Measurements from ENCODE around the gene MAGIX. TPM values are rescaled to one million over a fixed set of nuclear protein-coding genes. Genes with fewer than 3 reads are reported as not detected.

The MAGIX gene
- total RNA-seq, 4 donors from 2014 or later = 1.7 to 8.1 (median 2.3) TPM

GRCh38 chrX:49161632-49162031 is 926 bp upstream of the MAGIX start:
- Histone ChIP-seq H3K4me3 (no peak overlapping the region), H3K4me1 (peaks cover 0 to 10% (median 0%) of the 10 kb centered on the region in 4 donors), H3K27ac (no peak overlapping the region), H3K36me3 (no peaks in the 10 kb centered on the region), H3K27me3 (no peaks in the 10 kb centered on the region), H3K9me3 (no peaks in the 10 kb centered on the region)
- 92 to 97% methylated on average over 5 of the region's 5 CpGs for WGBS, 2 donors
- DNase-seq (ENCODE audit: low spot score in 2 of 2) = no peak
- TF ChIP-seq, protein P1, sequence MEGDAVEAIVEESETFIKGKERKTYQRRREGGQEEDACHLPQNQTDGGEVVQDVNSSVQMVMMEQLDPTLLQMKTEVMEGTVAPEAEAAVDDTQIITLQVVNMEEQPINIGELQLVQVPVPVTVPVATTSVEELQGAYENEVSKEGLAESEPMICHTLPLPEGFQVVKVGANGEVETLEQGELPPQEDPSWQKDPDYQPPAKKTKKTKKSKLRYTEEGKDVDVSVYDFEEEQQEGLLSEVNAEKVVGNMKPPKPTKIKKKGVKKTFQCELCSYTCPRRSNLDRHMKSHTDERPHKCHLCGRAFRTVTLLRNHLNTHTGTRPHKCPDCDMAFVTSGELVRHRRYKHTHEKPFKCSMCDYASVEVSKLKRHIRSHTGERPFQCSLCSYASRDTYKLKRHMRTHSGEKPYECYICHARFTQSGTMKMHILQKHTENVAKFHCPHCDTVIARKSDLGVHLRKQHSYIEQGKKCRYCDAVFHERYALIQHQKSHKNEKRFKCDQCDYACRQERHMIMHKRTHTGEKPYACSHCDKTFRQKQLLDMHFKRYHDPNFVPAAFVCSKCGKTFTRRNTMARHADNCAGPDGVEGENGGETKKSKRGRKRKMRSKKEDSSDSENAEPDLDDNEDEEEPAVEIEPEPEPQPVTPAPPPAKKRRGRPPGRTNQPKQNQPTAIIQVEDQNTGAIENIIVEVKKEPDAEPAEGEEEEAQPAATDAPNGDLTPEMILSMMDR (IDR thresholded peaks at IDR 0.05) = no peak
- no peak for TF ChIP-seq POLR2A (IDR thresholded peaks at IDR 0.05)
- TF ChIP-seq EP300 (IDR thresholded peaks at IDR 0.05) = no peak

DNA sequence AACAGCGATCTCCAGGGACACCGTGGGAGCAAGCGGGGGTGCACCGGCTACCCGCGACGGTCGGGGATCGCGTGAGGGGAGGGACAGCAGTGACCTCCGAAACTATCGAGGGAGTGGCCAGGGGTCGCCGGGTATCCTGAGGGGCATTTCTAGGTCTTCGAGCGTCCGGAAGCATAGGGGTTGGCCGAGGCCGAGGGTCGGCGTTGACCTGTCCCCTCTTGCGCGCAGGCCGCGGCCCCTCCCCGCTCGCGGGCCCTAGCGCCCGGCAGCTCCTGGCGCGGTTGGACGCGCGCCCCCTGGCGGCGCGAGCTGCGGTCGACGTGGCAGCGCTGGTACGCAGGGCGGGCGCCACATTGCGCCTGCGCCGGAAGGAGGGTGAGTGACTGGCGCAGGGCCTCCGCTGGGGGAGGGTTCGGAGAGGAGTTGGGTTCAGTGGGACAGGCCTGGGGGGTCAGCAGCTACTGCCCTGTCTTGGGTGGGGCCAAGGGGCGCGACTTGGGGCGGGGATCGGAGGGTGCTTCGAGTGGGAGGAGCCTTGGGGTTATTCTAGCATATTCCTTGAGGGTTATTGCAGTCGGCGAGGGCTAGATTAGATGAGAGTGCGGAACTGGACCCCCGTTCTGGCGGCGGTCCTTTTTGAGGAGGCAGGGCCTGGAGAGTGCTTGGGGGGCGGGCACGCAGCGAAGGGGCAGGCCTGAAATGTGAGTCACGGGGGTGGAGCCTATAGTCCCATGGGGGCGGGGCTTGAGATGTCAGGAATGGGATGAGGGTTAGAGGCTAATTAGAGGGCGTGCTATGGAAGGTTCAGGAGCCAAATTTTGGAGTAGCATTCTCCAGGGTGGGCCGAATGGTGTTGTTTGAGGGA is 1.2 kb downstream of the MAGIX start:
- DNase-seq (ENCODE audit: low spot score in 2 of 2) = peak; percentile 83 to 90
- Histone ChIP-seq H3K27ac (peak overlapping the region; percentile 72 to 92 (median 89)), H3K36me3 (no peaks in the 10 kb centered on the region), H3K27me3 (no peaks in the 10 kb centered on the region), H3K4me1 (peaks cover 0 to 20% (median 0%) of the 10 kb centered on the region in 4 donors), H3K9me3 (no peaks in the 10 kb centered on the region), H3K4me3 (peak overlapping the region; percentile 22 to 53 (median 38))
- WGBS, 2 donors = 1 to 56% methylated on average over 23 to 35 of the region's 69 CpGs
- TF ChIP-seq EP300 (IDR thresholded peaks at IDR 0.05) = peak in 1 of 2 donors; percentile 60
- TF ChIP-seq, protein P1 (IDR thresholded peaks at IDR 0.05) = peak; percentile 82 to 97 (median 90)
- peak; percentile 52 to 77 for TF ChIP-seq POLR2A (IDR thresholded peaks at IDR 0.05)

DNA sequence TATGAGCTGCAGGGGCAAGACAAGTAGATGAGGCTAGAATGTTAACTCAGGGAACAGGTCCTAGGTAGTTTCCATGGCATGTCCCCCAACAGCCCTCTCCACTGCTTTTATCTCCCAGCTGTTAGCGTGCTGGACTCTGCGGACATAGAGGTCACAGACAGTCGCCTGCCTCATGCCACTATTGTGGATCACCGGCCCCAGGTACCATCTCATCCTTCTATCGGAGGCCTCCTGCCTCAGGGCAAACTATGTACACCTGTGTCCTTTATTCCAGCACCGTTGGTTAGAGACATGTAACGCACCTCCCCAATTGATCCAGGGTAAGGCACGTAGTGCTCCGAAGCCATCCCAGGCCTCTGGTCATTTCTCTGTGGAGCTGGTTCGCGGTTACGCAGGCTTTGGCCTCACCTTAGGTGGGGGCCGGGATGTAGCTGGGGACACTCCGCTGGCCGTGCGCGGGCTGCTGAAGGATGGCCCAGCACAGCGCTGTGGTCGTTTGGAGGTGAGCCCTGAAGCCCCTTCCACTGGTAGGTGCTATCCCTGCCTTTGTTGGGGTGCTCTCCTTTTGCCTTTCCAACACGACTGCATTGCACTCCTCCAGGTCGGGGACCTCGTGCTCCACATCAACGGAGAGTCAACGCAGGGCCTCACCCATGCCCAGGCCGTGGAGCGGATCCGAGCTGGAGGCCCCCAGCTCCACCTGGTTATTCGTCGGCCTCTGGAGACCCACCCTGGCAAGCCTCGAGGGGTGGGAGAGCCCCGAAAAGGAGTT is 2.2 kb downstream of the MAGIX start:
- Histone ChIP-seq H3K27me3 (no peaks in the 10 kb centered on the region), H3K4me1 (peaks cover 0 to 20% (median 0%) of the 10 kb centered on the region in 4 donors), H3K36me3 (no peaks in the 10 kb centered on the region), H3K4me3 (no peak overlapping the region), H3K27ac (peak overlapping the region; percentile 72 to 92 (median 89)), H3K9me3 (no peaks in the 10 kb centered on the region)
- WGBS, 2 donors = 84 to 86% methylated on average over 25 to 31 of the region's 31 CpGs
- DNase-seq (ENCODE audit: low spot score in 2 of 2) = no peak
- TF ChIP-seq POLR2A (IDR thresholded peaks at IDR 0.05) (no peak), EP300 (IDR thresholded peaks at IDR 0.05) (no peak)
- TF ChIP-seq, protein P1 (IDR thresholded peaks at IDR 0.05) = no peak

DNA sequence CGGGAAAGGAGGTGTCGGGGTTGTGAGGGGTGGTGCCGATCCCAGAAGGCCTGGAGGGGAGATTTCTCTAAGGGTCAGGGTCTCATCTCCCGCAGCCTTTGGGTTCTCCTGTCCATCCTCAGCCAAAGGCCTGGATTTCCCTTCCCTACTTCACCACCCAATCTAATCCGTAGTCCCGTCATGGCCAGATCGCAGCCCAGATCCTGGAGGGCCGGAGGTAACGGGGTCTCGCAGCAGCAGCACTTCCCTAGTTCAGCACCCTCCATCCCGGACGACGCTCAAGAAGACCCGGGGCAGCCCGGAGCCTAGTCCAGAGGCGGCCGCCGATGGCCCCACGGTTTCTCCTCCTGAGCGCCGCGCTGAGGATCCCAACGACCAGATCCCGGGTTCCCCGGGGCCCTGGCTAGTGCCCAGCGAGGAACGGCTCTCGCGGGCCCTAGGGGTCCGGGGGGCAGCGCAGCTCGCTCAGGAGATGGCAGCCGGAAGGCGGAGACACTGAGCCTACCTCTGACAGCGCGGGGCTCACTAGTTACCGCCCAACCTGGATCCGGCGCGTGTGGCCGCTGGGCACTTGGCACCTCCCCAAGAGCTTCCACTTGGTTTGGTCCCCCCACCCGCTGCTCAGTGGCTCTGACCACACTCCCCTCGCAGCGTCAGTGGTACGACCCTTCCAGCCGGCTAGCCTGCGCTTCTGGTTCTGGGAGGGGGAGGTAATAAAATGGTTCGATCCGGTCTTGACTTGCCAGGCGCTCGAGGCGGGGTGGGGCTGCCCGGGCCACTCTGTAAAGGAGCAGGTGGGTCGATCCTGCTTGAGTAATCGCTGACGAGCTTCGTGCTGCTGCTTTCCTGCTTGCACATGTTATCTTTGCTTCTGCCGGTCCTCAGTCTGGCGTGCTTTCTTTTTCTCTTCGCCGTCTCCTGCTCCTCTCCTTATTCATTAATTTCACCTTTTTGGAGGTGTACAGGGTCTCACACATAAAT is 3.6 kb downstream of the MAGIX start:
- DNase-seq (ENCODE audit: low spot score in 2 of 2) = peak; percentile 36 to 48
- Histone ChIP-seq H3K27ac (peak overlapping the region; percentile 66 to 92 (median 89)), H3K4me3 (peak overlapping the region; percentile 27 to 50 (median 41)), H3K36me3 (no peaks in the 10 kb centered on the region), H3K4me1 (peaks cover 0 to 20% (median 0%) of the 10 kb centered on the region in 4 donors), H3K9me3 (no peaks in the 10 kb centered on the region), H3K27me3 (no peaks in the 10 kb centered on the region)
- WGBS, 2 donors = 24 to 54% methylated on average over 12 to 40 of the region's 61 CpGs
- TF ChIP-seq, protein P1 (IDR thresholded peaks at IDR 0.05) = peak; percentile 16 to 35 (median 21)
- TF ChIP-seq EP300 (IDR thresholded peaks at IDR 0.05) = peak in 1 of 2 donors; percentile 63
- TF ChIP-seq POLR2A (IDR thresholded peaks at IDR 0.05) = peak in 1 of 2 donors; percentile 16

Data from tibial nerve (tissue), 4 donors.